HepG2 (cell line): Measurements from ENCODE around the gene PML. TPM values are rescaled to one million over a fixed set of nuclear protein-coding genes. Genes with fewer than 3 reads are reported as not detected.

Experiments
- BORCS8-MEF2B ChIP-seq: sonication (generic); formaldehyde crosslinking; IDR thresholded peaks from 2 replicates; pipeline ENCODE4 v1.8.0; 2022; ENCODE audit warnings: mild to moderate bottlenecking, missing genetic modification reagents
- FLYWCH1 ChIP-seq: sonication (generic); formaldehyde crosslinking; IDR thresholded peaks from 2 replicates; pipeline ENCODE4 v1.8.1; 2023; ENCODE audit warnings: mild to moderate bottlenecking, missing genetic modification reagents
- GRHL1 ChIP-seq: sonication (generic); formaldehyde crosslinking; conservative IDR thresholded peaks from 2 replicates; pipeline ENCODE4 v1.8.0; 2022; ENCODE audit warnings: missing genetic modification reagents
- KDM1A ChIP-seq: IDR thresholded peaks from 2 replicates; pipeline ENCODE4 v1.6.1; 2016; ENCODE audit warnings: missing compliant biosample characterization
- MXD1 ChIP-seq: sonication (generic); formaldehyde crosslinking; IDR thresholded peaks from 2 replicates; pipeline ENCODE4 v1.4.0; 2020; ENCODE audit warnings: mild to moderate bottlenecking, missing genetic modification reagents
- NR2F6 ChIP-seq, 2 experiments: IDR thresholded peaks; 2 replicates each; pipeline ENCODE4 v1.6.1; 2016; ENCODE audit warnings: antibody characterized with exemption in 1 of 2, mild to moderate bottlenecking in 1 of 2
- RBFOX2 ChIP-seq: fragments of 200-400 bp; formaldehyde crosslinking; IDR thresholded peaks from 2 replicates; pipeline ENCODE4 v1.6.1; 2017; ENCODE audit warnings: low read depth, mild to moderate bottlenecking, low read length
- RFX1 ChIP-seq: fragments of 450-650 bp; IDR thresholded peaks from 2 replicates; pipeline ENCODE4 v1.6.1; 2017
- RFXAP ChIP-seq: sonication (generic); formaldehyde crosslinking; IDR thresholded peaks from 2 replicates; pipeline ENCODE4 v1.4.0; 2020; ENCODE audit warnings: missing genetic modification reagents, borderline replicate concordance
- SIX4 ChIP-seq: sonication (generic); formaldehyde crosslinking; IDR thresholded peaks from 2 replicates; pipeline ENCODE4 v1.4.0; 2020; ENCODE audit warnings: missing genetic modification reagents
- SRSF9 ChIP-seq: fragments of 200-400 bp; formaldehyde crosslinking; IDR thresholded peaks from 2 replicates; pipeline ENCODE4 v1.6.1; 2018; ENCODE audit warnings: borderline replicate concordance, mild to moderate bottlenecking, low read depth, low read length; ENCODE audit not compliant: insufficient read depth, poor library complexity, severe bottlenecking
- TSC22D2 ChIP-seq: sonication (generic); formaldehyde crosslinking; IDR thresholded peaks from 2 replicates; pipeline ENCODE4 v1.5.1; 2020; ENCODE audit warnings: missing genetic modification reagents, mild to moderate bottlenecking, borderline replicate concordance
- ZNF225 ChIP-seq: sonication (generic); formaldehyde crosslinking; IDR thresholded peaks from 2 replicates; pipeline ENCODE4 v1.4.0; 2020; ENCODE audit warnings: mild to moderate bottlenecking, missing genetic modification reagents
- ZNF557 ChIP-seq: sonication (generic); formaldehyde crosslinking; IDR thresholded peaks from 2 replicates; pipeline ENCODE4 v1.4.0; 2020; ENCODE audit warnings: missing genetic modification reagents
- ZNF749 ChIP-seq: sonication (generic); formaldehyde crosslinking; IDR thresholded peaks from 2 replicates; pipeline ENCODE4 v1.8.0; 2022; ENCODE audit warnings: mild to moderate bottlenecking, missing genetic modification reagents, moderate library complexity, borderline replicate concordance
- ZSCAN21 ChIP-seq: sonication (generic); formaldehyde crosslinking; IDR thresholded peaks from 2 replicates; pipeline ENCODE4 v1.8.0; 2022; ENCODE audit warnings: mild to moderate bottlenecking, missing genetic modification reagents, moderate library complexity, borderline replicate concordance
- polyA plus RNA-seq, 8 experiments: library from polyadenylated mRNA; depleted of rRNA in 3 of 8; stranded (reverse) in 7 of 8; unstranded in 1 of 8; fragments of >200 nt; fragmentation: Illumina TruSeq in 4 of 8; extraction: Trizol in 4 of 8; gene quantifications; 2 replicates each; pipeline versions ENCODE4 v1.2.1 to v1.2.3, GENCODE V29; 2011 to 2016; ENCODE audit warnings: low read depth in 4 of 8, missing spikeins in 1 of 8, mixed read lengths in 1 of 8; ENCODE audit not compliant: insufficient read depth in 1 of 8
- total RNA-seq, 5 experiments: library from RNA; depleted of rRNA; stranded (reverse); fragments of >200 nt; fragmentation: Illumina TruSeq; extraction: Trizol; gene quantifications; 2 replicates each; pipeline ENCODE4 v1.2.3, GENCODE V29; 2016; ENCODE audit warnings: low read depth in 1 of 5
- TF ChIP-seq, protein P1 (sequence below): sonication (generic); formaldehyde crosslinking; IDR thresholded peaks from 2 replicates; pipeline ENCODE4 v1.5.0; 2020; ENCODE audit warnings: missing genetic modification reagents
- TF ChIP-seq, protein P2 (sequence below): sonication (generic); formaldehyde crosslinking; conservative IDR thresholded peaks from 2 replicates; pipeline ENCODE4 v1.4.0; 2020; ENCODE audit warnings: mild to moderate bottlenecking, missing genetic modification reagents, moderate library complexity
- TF ChIP-seq, protein P3 (sequence below): sonication (generic); formaldehyde crosslinking; IDR thresholded peaks from 2 replicates; pipeline ENCODE4 v1.8.1; 2023; ENCODE audit warnings: missing genetic modification reagents, mild to moderate bottlenecking, borderline replicate concordance
- TF ChIP-seq, protein P4 (sequence below): fragments of 450-650 bp; IDR thresholded peaks from 2 replicates; pipeline ENCODE4 v1.6.1; 2016

The PML gene
- total and polyA plus RNA-seq, 2 of the 13 experiments (the other 11 are each of a cell fraction or from before 2014, with no cell fraction given), result 2.9 to 3.9 TPM

GRCh38 chr15:73950831-73951561 is 43.5 kb upstream of the PML start (continued):
- peak; percentile 46; the same call in 1 of the 2 replicates for TF ChIP-seq BORCS8-MEF2B
- TF ChIP-seq, protein P1, sequence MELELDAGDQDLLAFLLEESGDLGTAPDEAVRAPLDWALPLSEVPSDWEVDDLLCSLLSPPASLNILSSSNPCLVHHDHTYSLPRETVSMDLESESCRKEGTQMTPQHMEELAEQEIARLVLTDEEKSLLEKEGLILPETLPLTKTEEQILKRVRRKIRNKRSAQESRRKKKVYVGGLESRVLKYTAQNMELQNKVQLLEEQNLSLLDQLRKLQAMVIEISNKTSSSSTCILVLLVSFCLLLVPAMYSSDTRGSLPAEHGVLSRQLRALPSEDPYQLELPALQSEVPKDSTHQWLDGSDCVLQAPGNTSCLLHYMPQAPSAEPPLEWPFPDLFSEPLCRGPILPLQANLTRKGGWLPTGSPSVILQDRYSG, result no peak
- no peak for TF ChIP-seq ZNF557 (CRISPR knock-in tag)
- TF ChIP-seq TSC22D2 (CRISPR knock-in tag), result no peak
- no peak for TF ChIP-seq SIX4 (CRISPR knock-in tag)
- no peak for TF ChIP-seq RFX1
- 0 out of 2 replicates have a peak, but pooled peaks have one; percentile 23 for TF ChIP-seq NR2F6 (IDR thresholded peaks at IDR 0.05)
- TF ChIP-seq NR2F6 (CRISPR knock-in tag; IDR thresholded peaks at IDR 0.05), result peak; percentile 75; the same call in 1 of the 2 replicates
- no peak for TF ChIP-seq KDM1A (CRISPR knock-in tag)
- TF ChIP-seq, protein P2, sequence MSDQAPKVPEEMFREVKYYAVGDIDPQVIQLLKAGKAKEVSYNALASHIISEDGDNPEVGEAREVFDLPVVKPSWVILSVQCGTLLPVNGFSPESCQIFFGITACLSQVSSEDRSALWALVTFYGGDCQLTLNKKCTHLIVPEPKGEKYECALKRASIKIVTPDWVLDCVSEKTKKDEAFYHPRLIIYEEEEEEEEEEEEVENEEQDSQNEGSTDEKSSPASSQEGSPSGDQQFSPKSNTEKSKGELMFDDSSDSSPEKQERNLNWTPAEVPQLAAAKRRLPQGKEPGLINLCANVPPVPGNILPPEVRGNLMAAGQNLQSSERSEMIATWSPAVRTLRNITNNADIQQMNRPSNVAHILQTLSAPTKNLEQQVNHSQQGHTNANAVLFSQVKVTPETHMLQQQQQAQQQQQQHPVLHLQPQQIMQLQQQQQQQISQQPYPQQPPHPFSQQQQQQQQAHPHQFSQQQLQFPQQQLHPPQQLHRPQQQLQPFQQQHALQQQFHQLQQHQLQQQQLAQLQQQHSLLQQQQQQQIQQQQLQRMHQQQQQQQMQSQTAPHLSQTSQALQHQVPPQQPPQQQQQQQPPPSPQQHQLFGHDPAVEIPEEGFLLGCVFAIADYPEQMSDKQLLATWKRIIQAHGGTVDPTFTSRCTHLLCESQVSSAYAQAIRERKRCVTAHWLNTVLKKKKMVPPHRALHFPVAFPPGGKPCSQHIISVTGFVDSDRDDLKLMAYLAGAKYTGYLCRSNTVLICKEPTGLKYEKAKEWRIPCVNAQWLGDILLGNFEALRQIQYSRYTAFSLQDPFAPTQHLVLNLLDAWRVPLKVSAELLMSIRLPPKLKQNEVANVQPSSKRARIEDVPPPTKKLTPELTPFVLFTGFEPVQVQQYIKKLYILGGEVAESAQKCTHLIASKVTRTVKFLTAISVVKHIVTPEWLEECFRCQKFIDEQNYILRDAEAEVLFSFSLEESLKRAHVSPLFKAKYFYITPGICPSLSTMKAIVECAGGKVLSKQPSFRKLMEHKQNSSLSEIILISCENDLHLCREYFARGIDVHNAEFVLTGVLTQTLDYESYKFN (CRISPR knock-in tag), result no peak
- TF ChIP-seq, protein P3, sequence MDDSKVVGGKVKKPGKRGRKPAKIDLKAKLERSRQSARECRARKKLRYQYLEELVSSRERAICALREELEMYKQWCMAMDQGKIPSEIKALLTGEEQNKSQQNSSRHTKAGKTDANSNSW (CRISPR knock-in tag), result no peak
- no peak for TF ChIP-seq RFXAP (CRISPR knock-in tag)
- TF ChIP-seq ZNF225, result no peak
- TF ChIP-seq MXD1 (CRISPR knock-in tag), result no peak
- no peak for TF ChIP-seq SRSF9
- TF ChIP-seq, protein P4, sequence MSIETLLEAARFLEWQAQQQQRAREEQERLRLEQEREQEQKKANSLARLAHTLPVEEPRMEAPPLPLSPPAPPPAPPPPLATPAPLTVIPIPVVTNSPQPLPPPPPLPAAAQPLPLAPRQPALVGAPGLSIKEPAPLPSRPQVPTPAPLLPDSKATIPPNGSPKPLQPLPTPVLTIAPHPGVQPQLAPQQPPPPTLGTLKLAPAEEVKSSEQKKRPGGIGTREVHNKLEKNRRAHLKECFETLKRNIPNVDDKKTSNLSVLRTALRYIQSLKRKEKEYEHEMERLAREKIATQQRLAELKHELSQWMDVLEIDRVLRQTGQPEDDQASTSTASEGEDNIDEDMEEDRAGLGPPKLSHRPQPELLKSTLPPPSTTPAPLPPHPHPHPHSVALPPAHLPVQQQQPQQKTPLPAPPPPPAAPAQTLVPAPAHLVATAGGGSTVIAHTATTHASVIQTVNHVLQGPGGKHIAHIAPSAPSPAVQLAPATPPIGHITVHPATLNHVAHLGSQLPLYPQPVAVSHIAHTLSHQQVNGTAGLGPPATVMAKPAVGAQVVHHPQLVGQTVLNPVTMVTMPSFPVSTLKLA, result no peak
- TF ChIP-seq ZSCAN21 (CRISPR knock-in tag), result 0 out of 2 replicates have a peak, but pooled peaks have one; percentile 21
- TF ChIP-seq FLYWCH1, result no peak
- no peak for TF ChIP-seq GRHL1 (CRISPR knock-in tag)
- no peak for TF ChIP-seq RBFOX2
- no peak for TF ChIP-seq ZNF749 (CRISPR knock-in tag)
